ENCODE results near the gene ME3.

DNA sequence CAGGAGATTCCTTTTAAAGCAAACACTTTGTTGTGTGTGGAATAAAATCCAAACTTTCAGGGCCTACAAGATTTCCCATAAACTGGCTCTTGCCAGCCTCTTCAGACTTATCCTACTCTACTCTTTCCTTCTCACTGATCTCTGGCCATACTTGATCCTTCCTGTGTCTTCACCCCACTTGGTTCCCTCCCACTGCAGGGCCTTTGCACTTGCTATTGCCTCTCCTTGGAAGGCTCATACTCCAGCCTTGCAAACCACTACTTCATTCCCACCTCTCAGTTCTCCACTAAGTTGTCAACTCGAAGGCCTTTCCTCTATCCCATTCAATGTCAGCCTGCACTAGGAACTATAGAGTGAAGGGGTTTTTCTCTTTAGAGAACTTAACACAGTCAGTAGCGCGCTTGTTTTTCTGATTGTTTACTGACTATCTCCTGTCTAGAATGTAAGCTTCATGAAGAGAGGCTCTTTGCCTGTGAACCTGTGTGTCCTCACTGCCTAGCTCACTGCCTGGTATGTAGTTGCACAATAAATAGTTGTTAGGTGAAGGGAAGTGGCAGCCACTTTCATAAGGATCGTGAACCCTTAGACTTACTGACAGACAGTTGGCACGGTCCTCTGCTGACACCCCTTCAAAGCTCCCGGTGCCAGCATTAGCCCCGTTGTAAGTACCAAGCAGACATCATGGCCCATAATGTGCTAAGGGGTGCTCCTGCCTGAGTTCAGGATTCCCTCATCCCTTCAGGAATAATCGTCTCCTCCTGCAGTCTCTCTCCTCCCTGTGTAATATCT, 833 bp upstream of the ME3 start:
- TF ChIP-seq, protein P1, sequence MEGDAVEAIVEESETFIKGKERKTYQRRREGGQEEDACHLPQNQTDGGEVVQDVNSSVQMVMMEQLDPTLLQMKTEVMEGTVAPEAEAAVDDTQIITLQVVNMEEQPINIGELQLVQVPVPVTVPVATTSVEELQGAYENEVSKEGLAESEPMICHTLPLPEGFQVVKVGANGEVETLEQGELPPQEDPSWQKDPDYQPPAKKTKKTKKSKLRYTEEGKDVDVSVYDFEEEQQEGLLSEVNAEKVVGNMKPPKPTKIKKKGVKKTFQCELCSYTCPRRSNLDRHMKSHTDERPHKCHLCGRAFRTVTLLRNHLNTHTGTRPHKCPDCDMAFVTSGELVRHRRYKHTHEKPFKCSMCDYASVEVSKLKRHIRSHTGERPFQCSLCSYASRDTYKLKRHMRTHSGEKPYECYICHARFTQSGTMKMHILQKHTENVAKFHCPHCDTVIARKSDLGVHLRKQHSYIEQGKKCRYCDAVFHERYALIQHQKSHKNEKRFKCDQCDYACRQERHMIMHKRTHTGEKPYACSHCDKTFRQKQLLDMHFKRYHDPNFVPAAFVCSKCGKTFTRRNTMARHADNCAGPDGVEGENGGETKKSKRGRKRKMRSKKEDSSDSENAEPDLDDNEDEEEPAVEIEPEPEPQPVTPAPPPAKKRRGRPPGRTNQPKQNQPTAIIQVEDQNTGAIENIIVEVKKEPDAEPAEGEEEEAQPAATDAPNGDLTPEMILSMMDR (IDR thresholded peaks at IDR 0.05), result no peak
- no peak for TF ChIP-seq POLR2AphosphoS5 (IDR thresholded peaks at IDR 0.05; ENCODE audit: insufficient read depth in 1 of 2, low read depth in 1 of 2)

Measured in vagina (tissue), 2 donors.